Activated CD4-positive, alpha-beta T cell treated with anti-CD3 and anti-CD28 coated beads for 24 hours (primary cell): ENCODE results near the gene RBM33.
"Not testable (repeated sequence)": the region's sequence is repeated elsewhere in the genome, so short reads cannot be mapped to it uniquely, and the experiment has no call there.

Source experiments
- DNase-seq, 2 donors: peaks; one replicate each; pipeline ENCODE4 v3.0.0-alpha.2; 2020; ENCODE audit warnings: low read depth in 2 of 2

Gene RBM33

GRCh38 chr7:155690655-155691054, 46.2 kb downstream of the RBM33 start:
- not testable (repeated sequence) for DNase-seq

GRCh38 chr7:155692317-155692716, 47.9 kb downstream of the RBM33 start:
- no peak for DNase-seq

GRCh38 chr7:155693826-155694225, 49.4 kb downstream of the RBM33 start:
- no peak for DNase-seq

GRCh38 chr7:155694851-155695250, 50.4 kb downstream of the RBM33 start:
- DNase-seq = no peak

GRCh38 chr7:155696747-155697146, 52.3 kb downstream of the RBM33 start:
- no peak for DNase-seq

GRCh38 chr7:155698633-155699032, 54.2 kb downstream of the RBM33 start:
- no peak for DNase-seq

- DNase-seq = no peak
These were observed 54.7 kb downstream of the RBM33 start for GRCh38 chr7:155699180-155699579.

GRCh38 chr7:155700847-155701246, 56.4 kb downstream of the RBM33 start:
- DNase-seq = no peak

GRCh38 chr7:155701972-155702544, 57.6 kb downstream of the RBM33 start:
- no peak for DNase-seq

GRCh38 chr7:155702616-155703015, 58.2 kb downstream of the RBM33 start:
- DNase-seq = no peak

GRCh38 chr7:155705623-155706360, 61.3 kb downstream of the RBM33 start:
- DNase-seq = no peak

- DNase-seq = no peak
These were observed 61.9 kb downstream of the RBM33 start for GRCh38 chr7:155706376-155706775.

- DNase-seq = no peak
These were observed 65.0 kb downstream of the RBM33 start for GRCh38 chr7:155709453-155709852.

- DNase-seq = no peak
These were observed 65.6 kb downstream of the RBM33 start for GRCh38 chr7:155710031-155710430.

GRCh38 chr7:155710530-155710929, 66.1 kb downstream of the RBM33 start:
- DNase-seq = no peak

- no peak for DNase-seq
These were observed 66.6 kb downstream of the RBM33 start for GRCh38 chr7:155711081-155711480.

- DNase-seq = no peak
These were observed 68.9 kb downstream of the RBM33 start for GRCh38 chr7:155713384-155713783.

- no peak for DNase-seq
These were observed 70.2 kb downstream of the RBM33 start for GRCh38 chr7:155714702-155715101.

- no peak for DNase-seq
These were observed 70.8 kb downstream of the RBM33 start for GRCh38 chr7:155715111-155715805.

GRCh38 chr7:155717010-155717744, 72.7 kb downstream of the RBM33 start:
- DNase-seq = no peak

- no peak for DNase-seq
These were observed 76.6 kb downstream of the RBM33 start for GRCh38 chr7:155721056-155721455.

- DNase-seq = no peak
These were observed 77.7 kb downstream of the RBM33 start for GRCh38 chr7:155722118-155722517.
